Body of pancreas (tissue), 4 donors: Measurements from ENCODE around the gene TRIM62.

Source experiments
- POLR2A ChIP-seq, 3 donors: fragments of 450-650 bp; IDR thresholded peaks; one replicate each; pipeline ENCODE4 v1.6.1; 2016; ENCODE audit warnings: antibody characterized with exemption in 3 of 3, mild to moderate bottlenecking in 2 of 3
- TF ChIP-seq, protein P1 (sequence below), 7 experiments: fragments of 450-650 bp in 4 of 7; fragments of 200-600 bp in 3 of 7; sonication (generic) in 3 of 7; IDR thresholded peaks; one replicate each; pipeline ENCODE4 v1.5.1; 2016 to 2019; ENCODE audit warnings: antibody characterized with exemption in 7 of 7

DNA sequence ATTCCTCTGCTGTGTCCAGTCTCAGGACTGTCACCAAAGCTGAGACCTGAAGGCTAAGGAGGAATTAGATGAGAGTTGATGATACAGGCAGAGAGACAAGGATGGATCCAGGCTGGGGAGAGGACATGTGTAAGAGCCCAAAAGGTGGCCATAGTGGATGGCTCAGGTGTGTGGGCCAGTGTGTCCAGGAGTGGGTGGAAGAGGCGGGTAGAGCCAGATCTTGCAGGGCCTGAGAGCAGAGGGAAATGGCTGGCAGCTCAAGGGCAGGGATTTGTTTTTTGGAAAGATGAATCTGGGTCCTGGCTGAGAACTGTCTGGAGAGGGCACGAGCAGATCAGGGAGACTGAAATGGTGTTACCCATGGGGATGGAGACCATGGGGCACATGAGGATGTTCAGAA, 62.8 kb downstream of the TRIM62 start:
- TF ChIP-seq, protein P1, sequence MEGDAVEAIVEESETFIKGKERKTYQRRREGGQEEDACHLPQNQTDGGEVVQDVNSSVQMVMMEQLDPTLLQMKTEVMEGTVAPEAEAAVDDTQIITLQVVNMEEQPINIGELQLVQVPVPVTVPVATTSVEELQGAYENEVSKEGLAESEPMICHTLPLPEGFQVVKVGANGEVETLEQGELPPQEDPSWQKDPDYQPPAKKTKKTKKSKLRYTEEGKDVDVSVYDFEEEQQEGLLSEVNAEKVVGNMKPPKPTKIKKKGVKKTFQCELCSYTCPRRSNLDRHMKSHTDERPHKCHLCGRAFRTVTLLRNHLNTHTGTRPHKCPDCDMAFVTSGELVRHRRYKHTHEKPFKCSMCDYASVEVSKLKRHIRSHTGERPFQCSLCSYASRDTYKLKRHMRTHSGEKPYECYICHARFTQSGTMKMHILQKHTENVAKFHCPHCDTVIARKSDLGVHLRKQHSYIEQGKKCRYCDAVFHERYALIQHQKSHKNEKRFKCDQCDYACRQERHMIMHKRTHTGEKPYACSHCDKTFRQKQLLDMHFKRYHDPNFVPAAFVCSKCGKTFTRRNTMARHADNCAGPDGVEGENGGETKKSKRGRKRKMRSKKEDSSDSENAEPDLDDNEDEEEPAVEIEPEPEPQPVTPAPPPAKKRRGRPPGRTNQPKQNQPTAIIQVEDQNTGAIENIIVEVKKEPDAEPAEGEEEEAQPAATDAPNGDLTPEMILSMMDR (IDR thresholded peaks at IDR 0.05), result no peak
- no peak for TF ChIP-seq POLR2A (IDR thresholded peaks at IDR 0.05)
